Measurements from ENCODE around the gene DOCK6. TPM values are rescaled to one million over a fixed set of nuclear protein-coding genes. Genes with fewer than 3 reads are reported as not detected.

The DOCK6 gene
- polyA plus RNA-seq, 1 donor from 2014 or later: not detected

DNA sequence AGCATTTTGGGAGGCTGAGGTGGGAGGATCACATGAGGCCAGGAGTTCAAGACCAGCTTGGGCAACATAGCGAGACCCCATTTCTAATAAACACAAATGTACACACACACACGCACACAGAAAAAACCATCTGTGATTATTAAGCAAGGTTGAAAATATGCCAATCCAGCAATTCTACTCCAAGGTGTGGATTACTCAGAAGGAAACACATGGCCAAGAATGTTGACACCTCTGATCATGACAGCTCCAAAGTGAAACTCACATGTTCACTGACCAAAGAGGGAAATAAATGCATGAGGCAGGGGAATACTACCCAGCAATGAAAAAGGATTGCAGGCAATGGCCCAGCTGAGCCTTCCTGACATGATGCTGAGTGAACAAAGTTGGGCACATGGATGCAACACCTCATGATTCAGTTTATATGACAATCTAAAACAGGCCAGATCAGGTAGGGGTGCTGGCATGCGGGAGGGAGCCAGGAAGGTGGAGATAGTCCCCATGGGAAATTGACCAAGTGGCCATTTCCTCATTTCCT lies 4.4 kb downstream of the DOCK6 start:
- no peak overlapping the region for H3K9ac ChIP-seq (ENCODE audit: low read length)
- H3K4me2 ChIP-seq (ENCODE audit: low read length): no peak overlapping the region
- TF ChIP-seq EP300 (conservative IDR thresholded peaks at IDR 0.05; ENCODE audit: poor library complexity, severe bottlenecking): no peak
- TF ChIP-seq, protein P1, sequence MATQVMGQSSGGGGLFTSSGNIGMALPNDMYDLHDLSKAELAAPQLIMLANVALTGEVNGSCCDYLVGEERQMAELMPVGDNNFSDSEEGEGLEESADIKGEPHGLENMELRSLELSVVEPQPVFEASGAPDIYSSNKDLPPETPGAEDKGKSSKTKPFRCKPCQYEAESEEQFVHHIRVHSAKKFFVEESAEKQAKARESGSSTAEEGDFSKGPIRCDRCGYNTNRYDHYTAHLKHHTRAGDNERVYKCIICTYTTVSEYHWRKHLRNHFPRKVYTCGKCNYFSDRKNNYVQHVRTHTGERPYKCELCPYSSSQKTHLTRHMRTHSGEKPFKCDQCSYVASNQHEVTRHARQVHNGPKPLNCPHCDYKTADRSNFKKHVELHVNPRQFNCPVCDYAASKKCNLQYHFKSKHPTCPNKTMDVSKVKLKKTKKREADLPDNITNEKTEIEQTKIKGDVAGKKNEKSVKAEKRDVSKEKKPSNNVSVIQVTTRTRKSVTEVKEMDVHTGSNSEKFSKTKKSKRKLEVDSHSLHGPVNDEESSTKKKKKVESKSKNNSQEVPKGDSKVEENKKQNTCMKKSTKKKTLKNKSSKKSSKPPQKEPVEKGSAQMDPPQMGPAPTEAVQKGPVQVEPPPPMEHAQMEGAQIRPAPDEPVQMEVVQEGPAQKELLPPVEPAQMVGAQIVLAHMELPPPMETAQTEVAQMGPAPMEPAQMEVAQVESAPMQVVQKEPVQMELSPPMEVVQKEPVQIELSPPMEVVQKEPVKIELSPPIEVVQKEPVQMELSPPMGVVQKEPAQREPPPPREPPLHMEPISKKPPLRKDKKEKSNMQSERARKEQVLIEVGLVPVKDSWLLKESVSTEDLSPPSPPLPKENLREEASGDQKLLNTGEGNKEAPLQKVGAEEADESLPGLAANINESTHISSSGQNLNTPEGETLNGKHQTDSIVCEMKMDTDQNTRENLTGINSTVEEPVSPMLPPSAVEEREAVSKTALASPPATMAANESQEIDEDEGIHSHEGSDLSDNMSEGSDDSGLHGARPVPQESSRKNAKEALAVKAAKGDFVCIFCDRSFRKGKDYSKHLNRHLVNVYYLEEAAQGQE (IDR thresholded peaks at IDR 0.05; ENCODE audit: borderline replicate concordance): no peak
- no peak for TF ChIP-seq TAF1 (IDR thresholded peaks at IDR 0.05; ENCODE audit: low read depth)
- TF ChIP-seq, protein P2, sequence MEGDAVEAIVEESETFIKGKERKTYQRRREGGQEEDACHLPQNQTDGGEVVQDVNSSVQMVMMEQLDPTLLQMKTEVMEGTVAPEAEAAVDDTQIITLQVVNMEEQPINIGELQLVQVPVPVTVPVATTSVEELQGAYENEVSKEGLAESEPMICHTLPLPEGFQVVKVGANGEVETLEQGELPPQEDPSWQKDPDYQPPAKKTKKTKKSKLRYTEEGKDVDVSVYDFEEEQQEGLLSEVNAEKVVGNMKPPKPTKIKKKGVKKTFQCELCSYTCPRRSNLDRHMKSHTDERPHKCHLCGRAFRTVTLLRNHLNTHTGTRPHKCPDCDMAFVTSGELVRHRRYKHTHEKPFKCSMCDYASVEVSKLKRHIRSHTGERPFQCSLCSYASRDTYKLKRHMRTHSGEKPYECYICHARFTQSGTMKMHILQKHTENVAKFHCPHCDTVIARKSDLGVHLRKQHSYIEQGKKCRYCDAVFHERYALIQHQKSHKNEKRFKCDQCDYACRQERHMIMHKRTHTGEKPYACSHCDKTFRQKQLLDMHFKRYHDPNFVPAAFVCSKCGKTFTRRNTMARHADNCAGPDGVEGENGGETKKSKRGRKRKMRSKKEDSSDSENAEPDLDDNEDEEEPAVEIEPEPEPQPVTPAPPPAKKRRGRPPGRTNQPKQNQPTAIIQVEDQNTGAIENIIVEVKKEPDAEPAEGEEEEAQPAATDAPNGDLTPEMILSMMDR (IDR thresholded peaks at IDR 0.05; ENCODE audit: poor library complexity, severe bottlenecking): no peak
- no peak for TF ChIP-seq SMC3 (conservative IDR thresholded peaks at IDR 0.05; ENCODE audit: poor library complexity)
- no peak for TF ChIP-seq POLR2AphosphoS5 (IDR thresholded peaks at IDR 0.05)
- TF ChIP-seq MXI1 (conservative IDR thresholded peaks at IDR 0.05; ENCODE audit: poor library complexity, severe bottlenecking): no peak
- no peak for TF ChIP-seq EZH2 (IDR thresholded peaks at IDR 0.05; ENCODE audit: borderline replicate concordance, insufficient read depth, low read length, poor library complexity, severe bottlenecking)
- no peak for TF ChIP-seq RAD21 (conservative IDR thresholded peaks at IDR 0.05)
- H3K36me3 ChIP-seq (ENCODE audit: insufficient read depth, low read length): no peaks in the 10 kb centered on the region
- H3K9me3 ChIP-seq (ENCODE audit: low read length): no peaks in the 10 kb centered on the region
- H3K79me2 ChIP-seq (replicated peaks; ENCODE audit: insufficient read depth, low read length): no peaks in the 10 kb centered on the region
- no peak overlapping the region for H3K27ac ChIP-seq (ENCODE audit: low read length)
- H3K27me3 ChIP-seq (ENCODE audit: insufficient read depth, low read depth, low read length): peaks cover 11% of the 10 kb centered on the region
- H2AFZ ChIP-seq (ENCODE audit: low read depth, low read length): no peak overlapping the region
- no peaks in the 10 kb centered on the region for H3K9me2 ChIP-seq (ENCODE audit: insufficient read depth, low read length)
- H4K20me1 ChIP-seq (ENCODE audit: insufficient read depth): no peaks in the 10 kb centered on the region
- no peaks in the 10 kb centered on the region for H3F3A ChIP-seq (ENCODE audit: insufficient read depth, low read length, poor library complexity, severe bottlenecking)
- H3K4me3 ChIP-seq (ENCODE audit: low read length): no peak overlapping the region

DNA sequence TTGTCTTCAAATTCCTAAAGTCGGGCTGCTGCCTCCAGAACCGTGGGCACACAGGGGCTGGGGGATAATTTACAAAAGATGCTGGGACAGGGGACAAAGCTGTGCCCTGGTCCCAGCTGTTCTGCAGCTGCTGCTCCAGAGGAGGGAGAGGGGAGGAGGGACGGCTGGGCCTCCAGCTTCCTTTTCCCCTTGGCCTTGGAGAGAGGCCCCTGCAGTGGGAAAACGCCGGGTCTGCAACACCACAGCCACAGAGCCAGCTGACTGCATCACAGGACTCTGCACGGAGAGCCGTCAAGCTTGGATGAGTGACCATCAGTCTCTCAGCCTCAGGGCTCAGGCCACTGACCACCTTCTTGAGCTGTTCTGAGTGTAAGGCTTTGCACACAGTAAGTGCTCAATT lies 6.1 kb downstream of the DOCK6 start:
- Histone ChIP-seq H3K4me3 (ENCODE audit: low read length) (no peak overlapping the region), H3F3A (ENCODE audit: insufficient read depth, low read length, poor library complexity, severe bottlenecking) (no peaks in the 10 kb centered on the region), H3K79me2 (replicated peaks; ENCODE audit: insufficient read depth, low read length) (no peaks in the 10 kb centered on the region), H3K9me2 (ENCODE audit: insufficient read depth, low read length) (no peaks in the 10 kb centered on the region), H3K9ac (ENCODE audit: low read length) (no peak overlapping the region), H3K27ac (ENCODE audit: low read length) (no peak overlapping the region), H2AFZ (ENCODE audit: low read depth, low read length) (no peak overlapping the region), H3K36me3 (ENCODE audit: insufficient read depth, low read length) (no peaks in the 10 kb centered on the region), H3K27me3 (ENCODE audit: insufficient read depth, low read depth, low read length) (no peaks in the 10 kb centered on the region), H3K4me2 (ENCODE audit: low read length) (no peak overlapping the region), H4K20me1 (ENCODE audit: insufficient read depth) (no peaks in the 10 kb centered on the region), H3K9me3 (ENCODE audit: low read length) (no peaks in the 10 kb centered on the region)
- TF ChIP-seq RAD21 (conservative IDR thresholded peaks at IDR 0.05) (no peak), SMC3 (conservative IDR thresholded peaks at IDR 0.05; ENCODE audit: poor library complexity) (no peak), EZH2 (IDR thresholded peaks at IDR 0.05; ENCODE audit: borderline replicate concordance, insufficient read depth, low read length, poor library complexity, severe bottlenecking) (no peak), MXI1 (conservative IDR thresholded peaks at IDR 0.05; ENCODE audit: poor library complexity, severe bottlenecking) (no peak), EP300 (conservative IDR thresholded peaks at IDR 0.05; ENCODE audit: poor library complexity, severe bottlenecking) (no peak), POLR2AphosphoS5 (IDR thresholded peaks at IDR 0.05) (no peak), TAF1 (IDR thresholded peaks at IDR 0.05; ENCODE audit: low read depth) (no peak)
- TF ChIP-seq, protein P2 (IDR thresholded peaks at IDR 0.05; ENCODE audit: poor library complexity, severe bottlenecking): no peak
- TF ChIP-seq, protein P1 (IDR thresholded peaks at IDR 0.05; ENCODE audit: borderline replicate concordance): no peak

Data from neural cell (in vitro differentiated cells).